ENCODE data around the gene PNKD.

GRCh38 chr2:218252509-218253231 is 17.6 kb upstream of the PNKD start:
- TF ChIP-seq CTCF (conservative IDR thresholded peaks at IDR 0.05; ENCODE audit: low read depth, low read length) (no peak), EZH2phosphoT487 (IDR thresholded peaks at IDR 0.05; ENCODE audit: borderline replicate concordance, low read length) (no peak), EZH2 (IDR thresholded peaks at IDR 0.05; ENCODE audit: low read length, unreplicated experiment) (no peak)
